GM12878 (cell line): ENCODE data around the gene PKN2. TPM values are rescaled to one million over a fixed set of nuclear protein-coding genes. Genes with fewer than 3 reads are reported as not detected.

Source experiments
- ATAC-seq: fragments of 200-7000 bp; cut with Tn5 transposase; 3 replicates; pipeline ENCODE4 v1.9.1; 2020; ENCODE audit warnings: mild to moderate bottlenecking, moderate library complexity
- BruUV-seq: library from RNA; stranded (reverse); fragments of 400-500 nt; replicated peaks from 2 replicates; lab custom pipeline; 2021; lab: Mats Ljungman, UMichigan
- CTCF ChIA-PET: fragments of 300-600 bp; sonication (Branson Sonifier 250); formaldehyde crosslinking; extraction: SDS; loops from one replicate; lab custom pipeline; 2021; ENCODE audit warnings: inconsistent platforms; lab: Yijun Ruan, JAX
- POLR2A ChIA-PET: fragments of 350-600 bp; formaldehyde crosslinking; extraction: SDS; loops from one replicate; lab custom pipeline; 2021; ENCODE audit warnings: inconsistent platforms; lab: Charles Lee
- RAD21 ChIA-PET: fragments of 300-600 bp; sonication (Branson Sonifier 250); formaldehyde crosslinking; loops from one replicate; lab custom pipeline; 2023; ENCODE audit warnings: antibody characterized with exemption; ENCODE audit not compliant: unreplicated experiment; lab: Charles Lee
- SMC1A ChIA-PET: fragments of 300-600 bp; sonication (Branson Sonifier 250); formaldehyde crosslinking; loops from one replicate; lab custom pipeline; 2023; ENCODE audit not compliant: unreplicated experiment, uncharacterized antibody; lab: Charles Lee
- DNase-seq: peaks from one replicate; pipeline ENCODE4 v3.0.0-alpha.2; 2011; ENCODE audit warnings: low read depth, low spot score
- FAIRE-seq: peaks from 3 replicates; lab custom pipeline; 2011; peaks lifted over from hg19 to GRCh38; lab: Jason Lieb, UNC
- H2AFZ ChIP-seq: 2 replicates; pipeline ENCODE4 v1.6.0; 2011; ENCODE audit warnings: low read depth, low read length, control low read depth; ENCODE audit not compliant: control insufficient read depth
- H3K27ac ChIP-seq: 2 replicates; pipeline ENCODE4 v1.5.1; 2011; ENCODE audit warnings: control low read depth; ENCODE audit not compliant: control insufficient read depth, insufficient read depth
- H3K27me3 ChIP-seq, 2 experiments: replicated peaks in 1 of 2; 2 replicates each; pipeline versions ENCODE4 v1.6.0 to v1.6.1; 2011; ENCODE audit warnings: low read length in 1 of 2; ENCODE audit not compliant: control insufficient read depth in 2 of 2, insufficient read depth in 2 of 2
- H3K36me3 ChIP-seq, 2 experiments: 2 replicates each; pipeline ENCODE4 v1.5.1; 2011; ENCODE audit warnings: low read length in 1 of 2; ENCODE audit not compliant: control insufficient read depth in 2 of 2, insufficient read depth in 2 of 2
- H3K4me1 ChIP-seq: 2 replicates; pipeline ENCODE4 v1.6.1; 2011; ENCODE audit warnings: mild to moderate bottlenecking, low read length, moderate library complexity, mixed read lengths; ENCODE audit not compliant: control insufficient read depth, insufficient read depth
- H3K4me2 ChIP-seq: 2 replicates; pipeline ENCODE4 v1.6.0; 2011; ENCODE audit warnings: control low read depth; ENCODE audit not compliant: control insufficient read depth, insufficient read depth
- H3K4me3 ChIP-seq: fragments of 200-600 bp; sonication (generic); 2 replicates; pipeline ENCODE4 v1.5.1; 2016
- H3K79me2 ChIP-seq: 2 replicates; pipeline ENCODE4 v1.6.0; 2011; ENCODE audit warnings: low read length; ENCODE audit not compliant: control insufficient read depth, insufficient read depth
- H3K9ac ChIP-seq: 2 replicates; pipeline ENCODE4 v1.8.0; 2011; ENCODE audit warnings: low read length, control low read depth, mixed read lengths; ENCODE audit not compliant: control insufficient read depth, insufficient read depth
- H3K9me3 ChIP-seq: replicated peaks from 3 replicates; pipeline ENCODE4 v1.5.1; 2011; ENCODE audit warnings: mild to moderate bottlenecking, low read length; ENCODE audit not compliant: control insufficient read depth, insufficient read depth
- H4K20me1 ChIP-seq: 2 replicates; pipeline ENCODE4 v1.6.0; 2011; ENCODE audit not compliant: control insufficient read depth, insufficient read depth
- DPF2 ChIP-seq: fragments of 450-650 bp; IDR thresholded peaks from 2 replicates; pipeline ENCODE4 v1.6.1; 2017; ENCODE audit warnings: mild to moderate bottlenecking
- HCFC1 ChIP-seq: fragments of 150-350 bp; IDR thresholded peaks from 2 replicates; pipeline ENCODE4 v1.6.1; 2014; ENCODE audit warnings: low read length
- HDAC6 ChIP-seq: fragments of 200-600 bp; sonication (generic); IDR thresholded peaks from one replicate; pipeline ENCODE4 v1.8.0; 2017; ENCODE audit warnings: antibody characterized with exemption; ENCODE audit not compliant: unreplicated experiment
- KLF5 ChIP-seq: fragments of 450-650 bp; IDR thresholded peaks from 2 replicates; pipeline ENCODE4 v1.6.1; 2014; ENCODE audit warnings: mild to moderate bottlenecking; ENCODE audit not compliant: partially characterized antibody
- NR2F1 ChIP-seq: fragments of 450-650 bp; conservative IDR thresholded peaks from 2 replicates; pipeline ENCODE4 v1.6.1; 2017; ENCODE audit warnings: mild to moderate bottlenecking
- POLR2AphosphoS5 ChIP-seq: IDR thresholded peaks from 2 replicates; pipeline ENCODE4 v1.6.1; 2011; ENCODE audit warnings: mild to moderate bottlenecking, low read length, inconsistent platforms
- RB1 ChIP-seq: fragments of 450-650 bp; formaldehyde crosslinking; IDR thresholded peaks from 2 replicates; pipeline ENCODE4 v1.6.1; 2017; ENCODE audit warnings: mild to moderate bottlenecking, borderline replicate concordance
- SIN3A ChIP-seq: IDR thresholded peaks from 2 replicates; pipeline ENCODE4 v1.6.1; 2012; ENCODE audit warnings: low read depth, low read length, improper control_type of control experiment
- WGBS: methylation state at CpG from one replicate; pipeline ENCODE4 v1.1.6; 2016; ENCODE audit warnings: low lambda C conversion rate; ENCODE audit not compliant: insufficient replicate concordance, insufficient coverage; ENCODE audit errors: missing lambda C conversion rate; 5-methylcytosine and 5-hydroxymethylcytosine counted together
- in situ Hi-C: fragments of 300-500 bp; cut with MboI; formaldehyde crosslinking; loops from 9 replicates; pipeline ENCODE4 v1.14.3; 2018; ENCODE audit warnings: mixed read lengths
- intact Hi-C: fragments of 100-400 bp; cut with micrococcal nuclease; formaldehyde crosslinking; loops from one replicate; pipeline ENCODE4 v1.14.2; 2022; ENCODE audit not compliant: unreplicated experiment
- polyA plus RNA-seq, 11 experiments: library from polyadenylated mRNA; depleted of rRNA in 4 of 11; unstranded in 6 of 11; stranded (reverse) in 5 of 11; fragments of >200 nt; fragmentation: Nextera tagmentation in 4 of 11; fragmentation: Illumina TruSeq in 1 of 11; extraction: Ambion mirVana in 4 of 11; extraction: Trizol in 1 of 11; gene quantifications; 1 replicate in 1 of 11; 2 replicates in 10 of 11; pipeline versions ENCODE4 v1.2.1 to v1.2.3, GENCODE V29; 2011 to 2016; ENCODE audit warnings: inconsistent platforms in 2 of 11, missing spikeins in 2 of 11, low read depth in 1 of 11
- total RNA-seq, 4 experiments: library from RNA; depleted of rRNA in 3 of 4; stranded (reverse); fragments of >200 nt in 3 of 4; fragmentation: Illumina TruSeq in 1 of 4; extraction: Trizol in 1 of 4; gene quantifications; 2 replicates each; pipeline versions ENCODE4 v1.2.1 to v1.2.3, GENCODE V29; 2013 to 2021
- TF ChIP-seq, protein P1 (sequence below): fragments of 450-650 bp; IDR thresholded peaks from 2 replicates; pipeline ENCODE4 v1.6.1; 2017; ENCODE audit warnings: mild to moderate bottlenecking

Gene PKN2
- total and polyA plus RNA-seq, 10 of the 15 experiments (the other 5 are each of a cell fraction or from before 2014, with no cell fraction given) = 2.6 to 18.3 (median 12.9) TPM

DNA sequence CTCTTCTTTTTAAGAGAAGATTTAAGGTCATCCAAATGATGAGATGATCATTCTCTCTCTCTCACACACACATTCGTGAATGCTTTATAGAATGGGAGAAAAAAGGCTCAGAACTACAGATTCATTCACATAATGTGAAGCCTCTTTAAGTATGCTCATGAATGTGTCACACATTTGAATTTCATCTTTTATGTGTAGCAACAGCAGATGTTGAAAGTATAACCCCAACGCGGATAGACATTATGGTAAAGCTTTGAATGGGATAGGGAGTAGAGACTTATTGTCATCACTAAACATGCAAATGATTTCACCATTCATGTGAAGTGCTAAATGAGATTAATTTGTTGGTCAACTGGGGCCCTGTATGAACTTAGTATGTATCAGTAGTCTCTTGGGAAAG lies 15.7 kb upstream of the PKN2 start (continued):
- TF ChIP-seq POLR2AphosphoS5 = no peak
- no peak for TF ChIP-seq HDAC6
- no peak for TF ChIP-seq NR2F1
- TF ChIP-seq, protein P1, sequence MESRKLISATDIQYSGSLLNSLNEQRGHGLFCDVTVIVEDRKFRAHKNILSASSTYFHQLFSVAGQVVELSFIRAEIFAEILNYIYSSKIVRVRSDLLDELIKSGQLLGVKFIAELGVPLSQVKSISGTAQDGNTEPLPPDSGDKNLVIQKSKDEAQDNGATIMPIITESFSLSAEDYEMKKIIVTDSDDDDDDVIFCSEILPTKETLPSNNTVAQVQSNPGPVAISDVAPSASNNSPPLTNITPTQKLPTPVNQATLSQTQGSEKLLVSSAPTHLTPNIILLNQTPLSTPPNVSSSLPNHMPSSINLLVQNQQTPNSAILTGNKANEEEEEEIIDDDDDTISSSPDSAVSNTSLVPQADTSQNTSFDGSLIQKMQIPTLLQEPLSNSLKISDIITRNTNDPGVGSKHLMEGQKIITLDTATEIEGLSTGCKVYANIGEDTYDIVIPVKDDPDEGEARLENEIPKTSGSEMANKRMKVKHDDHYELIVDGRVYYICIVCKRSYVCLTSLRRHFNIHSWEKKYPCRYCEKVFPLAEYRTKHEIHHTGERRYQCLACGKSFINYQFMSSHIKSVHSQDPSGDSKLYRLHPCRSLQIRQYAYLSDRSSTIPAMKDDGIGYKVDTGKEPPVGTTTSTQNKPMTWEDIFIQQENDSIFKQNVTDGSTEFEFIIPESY = no peak
- no peak for TF ChIP-seq KLF5

DNA sequence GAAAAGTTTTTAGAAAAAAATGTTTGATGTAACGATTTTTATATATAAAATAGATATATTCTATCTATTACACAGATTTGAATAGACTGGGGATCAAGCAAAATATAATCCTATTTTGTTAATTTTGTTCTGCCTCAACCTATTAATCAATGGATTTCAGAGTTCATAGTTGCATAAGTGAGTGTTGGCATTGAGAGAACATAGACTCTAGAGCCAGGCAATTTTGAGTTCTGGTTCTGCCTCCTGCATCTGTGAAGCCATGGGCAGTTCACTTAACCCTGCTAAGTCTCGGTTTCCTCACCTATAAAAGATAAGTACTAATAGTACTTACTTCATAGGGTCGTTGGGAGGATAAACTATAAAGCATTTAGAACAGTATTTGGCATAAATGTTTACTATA lies 13.6 kb upstream of the PKN2 start:
- ATAC-seq (no peak), DNase-seq (no peak), FAIRE-seq (no peak)
- Histone ChIP-seq H3K9ac (no peak overlapping the region), H2AFZ (no peak overlapping the region), H3K9me3 (no peaks in the 10 kb centered on the region), H3K4me2 (no peak overlapping the region), H3K27ac (no peak overlapping the region), H3K79me2 (no peaks in the 10 kb centered on the region), H3K36me3 (no peaks in the 10 kb centered on the region), H3K4me3 (no peak overlapping the region), H4K20me1 (no peaks in the 10 kb centered on the region), H3K4me1 (no peaks in the 10 kb centered on the region)
- in situ Hi-C loops = no loop called here
- POLR2A ChIA-PET = interaction anchor here (0.5 kb wide), 1 partner anchor 9 kb away, joined by 10 read pairs; no protein-coding TSS in a partner anchor
- RAD21 ChIA-PET = no interaction called here
- SMC1A ChIA-PET = no interaction called here
- intact Hi-C loops = no loop called here
- CTCF ChIA-PET = no interaction called here
- 1% methylated on average over 3 of the region's 3 CpGs for WGBS
- BruUV-seq = no TSS peak
- TF ChIP-seq HCFC1 = no peak
- no peak for TF ChIP-seq DPF2
- TF ChIP-seq RB1 = no peak
- no peak for TF ChIP-seq SIN3A
- TF ChIP-seq, all 136 proteins: peak for 0
- H3K27me3 ChIP-seq = no peaks in the 10 kb centered on the region
